ENCODE results near the gene NIF3L1. TPM values are rescaled to one million over a fixed set of nuclear protein-coding genes. Genes with fewer than 3 reads are reported as not detected.

NIF3L1 gene
- total and polyA plus RNA-seq, 2 of the 13 experiments (the other 11 are each of a cell fraction or from before 2014, with no cell fraction given) = 67.9 to 75.2 TPM

DNA sequence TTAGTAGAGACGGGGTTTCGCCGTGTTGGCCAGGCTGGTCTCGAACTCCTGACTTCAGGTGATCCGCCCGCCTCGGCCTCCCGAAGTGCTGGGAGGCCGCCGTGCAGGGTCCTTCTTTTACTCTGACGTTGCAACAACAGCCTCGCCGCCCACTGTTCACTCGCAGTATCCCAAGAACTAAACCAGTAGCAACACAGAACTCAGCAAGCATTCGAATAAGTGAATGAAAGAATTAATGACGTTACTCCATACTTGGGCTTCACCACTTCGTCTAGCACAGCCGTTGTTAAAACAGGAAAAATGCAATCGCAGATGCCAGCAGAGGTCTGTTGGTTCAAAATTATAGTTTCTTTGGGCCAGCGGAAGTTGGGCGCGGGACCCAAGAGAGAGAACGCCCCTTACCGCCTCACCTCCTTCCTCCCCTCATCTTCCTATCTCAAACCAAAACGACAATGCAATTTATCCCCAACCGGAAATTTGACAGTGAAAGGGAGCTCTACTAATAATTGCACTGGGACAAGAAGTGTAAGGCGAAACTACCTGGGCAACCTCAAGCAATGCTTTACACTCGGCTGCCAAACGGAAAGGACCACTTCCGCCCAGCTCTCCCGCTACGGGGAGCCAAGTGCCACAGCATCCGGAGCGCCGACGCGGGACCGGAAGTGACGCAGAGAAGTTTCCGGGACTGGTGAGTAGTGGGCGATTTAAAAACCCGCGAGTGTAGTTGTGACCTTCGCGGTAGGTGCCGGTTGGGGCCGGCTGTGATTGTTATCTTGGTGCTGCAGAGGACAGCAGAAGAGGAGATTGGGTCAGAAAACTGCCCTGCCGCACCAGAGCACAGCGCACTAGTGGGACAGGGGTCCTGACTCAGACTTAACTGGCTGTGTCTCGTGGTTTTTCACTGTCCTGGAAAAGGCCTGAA lies at the start of gene NIF3L1, which contains the start of gene PPIL3 (continued):
- TF ChIP-seq ZNF318 (CRISPR knock-in tag; IDR thresholded peaks at IDR 0.05) (0 out of 2 replicates have a peak, but pooled peaks have one; percentile 3), ZNF792 (CRISPR knock-in tag; IDR thresholded peaks at IDR 0.05) (peak; percentile 93), ZNF281 (CRISPR knock-in tag; IDR thresholded peaks at IDR 0.05; ENCODE audit: borderline replicate concordance) (no peak), NFATC3 (CRISPR knock-in tag; IDR thresholded peaks at IDR 0.05) (no peak; the same call in 1 of the 2 replicates), ZNF317 (CRISPR knock-in tag; IDR thresholded peaks at IDR 0.05) (peak; percentile 85; the same call in 1 of the 2 replicates), ZNF333 (CRISPR knock-in tag; IDR thresholded peaks at IDR 0.05; ENCODE audit: borderline replicate concordance) (no peak; the same call in none of the 2 replicates), ZNF431 (CRISPR knock-in tag; IDR thresholded peaks at IDR 0.05; ENCODE audit: borderline replicate concordance, low read depth) (no peak; the same call in 1 of the 2 replicates), FOXP4 (CRISPR knock-in tag; IDR thresholded peaks at IDR 0.05) (peak; percentile 67; the same call in 1 of the 2 replicates), TEAD3 (CRISPR knock-in tag; optimal IDR thresholded peaks at IDR 0.05; ENCODE audit: borderline replicate concordance) (peak; percentile 69), MIER2 (CRISPR knock-in tag; IDR thresholded peaks at IDR 0.05) (no peak; the same call in none of the 2 replicates), ARNTL (CRISPR knock-in tag; IDR thresholded peaks at IDR 0.05) (no peak; the same call in none of the 2 replicates)
- TF ChIP-seq, protein P1, sequence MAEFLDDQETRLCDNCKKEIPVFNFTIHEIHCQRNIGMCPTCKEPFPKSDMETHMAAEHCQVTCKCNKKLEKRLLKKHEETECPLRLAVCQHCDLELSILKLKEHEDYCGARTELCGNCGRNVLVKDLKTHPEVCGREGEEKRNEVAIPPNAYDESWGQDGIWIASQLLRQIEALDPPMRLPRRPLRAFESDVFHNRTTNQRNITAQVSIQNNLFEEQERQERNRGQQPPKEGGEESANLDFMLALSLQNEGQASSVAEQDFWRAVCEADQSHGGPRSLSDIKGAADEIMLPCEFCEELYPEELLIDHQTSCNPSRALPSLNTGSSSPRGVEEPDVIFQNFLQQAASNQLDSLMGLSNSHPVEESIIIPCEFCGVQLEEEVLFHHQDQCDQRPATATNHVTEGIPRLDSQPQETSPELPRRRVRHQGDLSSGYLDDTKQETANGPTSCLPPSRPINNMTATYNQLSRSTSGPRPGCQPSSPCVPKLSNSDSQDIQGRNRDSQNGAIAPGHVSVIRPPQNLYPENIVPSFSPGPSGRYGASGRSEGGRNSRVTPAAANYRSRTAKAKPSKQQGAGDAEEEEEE (CRISPR knock-in tag; IDR thresholded peaks at IDR 0.05; ENCODE audit: borderline replicate concordance) = 0 out of 2 replicates have a peak, but pooled peaks have one; percentile 76
